Measurements from ENCODE around the gene PEPD.

The PEPD gene

GRCh38 chr19:33376423-33376822, 145.2 kb downstream of the PEPD start:
- H3F3A ChIP-seq (ENCODE audit: insufficient read depth, low read length): peaks cover 10% of the 10 kb centered on the region
- no peak overlapping the region for H2AFZ ChIP-seq (ENCODE audit: low read length)
- peaks cover 4% of the 10 kb centered on the region; the same call in 1 of the 2 replicates for H3K4me1 ChIP-seq (ENCODE audit: low read length)
- no peak for DNase-seq
- H3K4me2 ChIP-seq (ENCODE audit: low read depth, low read length): no peak overlapping the region
- no peak overlapping the region for H3K27ac ChIP-seq (ENCODE audit: low read length)
- H3K79me2 ChIP-seq (ENCODE audit: low read length): peaks cover 74% of the 10 kb centered on the region
- H3K9ac ChIP-seq (ENCODE audit: low read length): no peak overlapping the region
- peaks cover 9% of the 10 kb centered on the region; the same call in 1 of the 2 replicates for H3K36me3 ChIP-seq (replicated peaks; ENCODE audit: insufficient read depth, low read length)
- no peaks in the 10 kb centered on the region for H3K9me2 ChIP-seq (replicated peaks; ENCODE audit: insufficient read depth, low read length)
- H3K9me3 ChIP-seq (replicated peaks; ENCODE audit: insufficient read depth, low read length): no peaks in the 10 kb centered on the region
- H4K20me1 ChIP-seq (ENCODE audit: insufficient read depth, low read length): peaks cover 24% of the 10 kb centered on the region
- no peaks in the 10 kb centered on the region for H3K27me3 ChIP-seq (replicated peaks; ENCODE audit: insufficient read depth, low read length)
- TF ChIP-seq CTCF (IDR thresholded peaks at IDR 0.05; ENCODE audit: low read length): no peak
- no peak overlapping the region for H3K4me3 ChIP-seq (ENCODE audit: low read length)

GRCh38 chr19:33375837-33376159, 145.8 kb downstream of the PEPD start:
- no peaks in the 10 kb centered on the region for H3K9me3 ChIP-seq (replicated peaks; ENCODE audit: insufficient read depth, low read length)
- no peaks in the 10 kb centered on the region for H3K27me3 ChIP-seq (replicated peaks; ENCODE audit: insufficient read depth, low read length)
- no peak for DNase-seq
- no peak overlapping the region for H3K4me3 ChIP-seq (ENCODE audit: low read length)
- peaks cover 9% of the 10 kb centered on the region; the same call in 1 of the 2 replicates for H3K36me3 ChIP-seq (replicated peaks; ENCODE audit: insufficient read depth, low read length)
- H4K20me1 ChIP-seq (ENCODE audit: insufficient read depth, low read length): peaks cover 24% of the 10 kb centered on the region
- no peaks in the 10 kb centered on the region for H3K9me2 ChIP-seq (replicated peaks; ENCODE audit: insufficient read depth, low read length)
- peaks cover 10% of the 10 kb centered on the region for H3F3A ChIP-seq (ENCODE audit: insufficient read depth, low read length)
- no peak overlapping the region for H2AFZ ChIP-seq (ENCODE audit: low read length)
- peaks cover 4% of the 10 kb centered on the region; the same call in 1 of the 2 replicates for H3K4me1 ChIP-seq (ENCODE audit: low read length)
- no peak for TF ChIP-seq CTCF (IDR thresholded peaks at IDR 0.05; ENCODE audit: low read length)
- TF ChIP-seq EZH2phosphoT487 (IDR thresholded peaks at IDR 0.05; ENCODE audit: low read length): no peak
- no peak for TF ChIP-seq EZH2 (optimal IDR thresholded peaks at IDR 0.05; ENCODE audit: low read depth, low read length)
- no peak overlapping the region for H3K4me2 ChIP-seq (ENCODE audit: low read depth, low read length)
- no peak overlapping the region for H3K27ac ChIP-seq (ENCODE audit: low read length)
- H3K9ac ChIP-seq (ENCODE audit: low read length): no peak overlapping the region
- peaks cover 68% of the 10 kb centered on the region for H3K79me2 ChIP-seq (ENCODE audit: low read length)

GRCh38 chr19:33375156-33375836, 146.3 kb downstream of the PEPD start:
- peaks cover 63% of the 10 kb centered on the region for H3K79me2 ChIP-seq (ENCODE audit: low read length)
- peaks cover 10% of the 10 kb centered on the region for H3F3A ChIP-seq (ENCODE audit: insufficient read depth, low read length)
- peaks cover 24% of the 10 kb centered on the region for H4K20me1 ChIP-seq (ENCODE audit: insufficient read depth, low read length)
- H3K27me3 ChIP-seq (replicated peaks; ENCODE audit: insufficient read depth, low read length): no peaks in the 10 kb centered on the region
- no peak for DNase-seq
- peak overlapping the region; percentile 88 for H3K4me2 ChIP-seq (ENCODE audit: low read depth, low read length)
- TF ChIP-seq EZH2 (optimal IDR thresholded peaks at IDR 0.05; ENCODE audit: low read depth, low read length): no peak
- TF ChIP-seq EZH2phosphoT487 (IDR thresholded peaks at IDR 0.05; ENCODE audit: low read length): no peak
- no peak for TF ChIP-seq CTCF (IDR thresholded peaks at IDR 0.05; ENCODE audit: low read length)
- H3K4me1 ChIP-seq (ENCODE audit: low read length): peaks cover 4% of the 10 kb centered on the region; the same call in 1 of the 2 replicates
- no peak overlapping the region for H2AFZ ChIP-seq (ENCODE audit: low read length)
- H3K36me3 ChIP-seq (replicated peaks; ENCODE audit: insufficient read depth, low read length): peaks cover 9% of the 10 kb centered on the region; the same call in 1 of the 2 replicates
- no peaks in the 10 kb centered on the region for H3K9me2 ChIP-seq (replicated peaks; ENCODE audit: insufficient read depth, low read length)
- no peak overlapping the region for H3K27ac ChIP-seq (ENCODE audit: low read length)
- peak overlapping the region; percentile 77 for H3K4me3 ChIP-seq (ENCODE audit: low read length)
- H3K9me3 ChIP-seq (replicated peaks; ENCODE audit: insufficient read depth, low read length): no peaks in the 10 kb centered on the region
- peak overlapping the region; percentile 61; the same call in 1 of the 2 replicates for H3K9ac ChIP-seq (ENCODE audit: low read length)
